HepG2 (cell line): ENCODE data around the gene ZNF322. TPM values are rescaled to one million over a fixed set of nuclear protein-coding genes. Genes with fewer than 3 reads are reported as not detected.
A peak's percentile ranks its signal among the peaks of the same experiment; 100 is the strongest.

Source experiments
- ARNTL ChIP-seq: sonication (generic); formaldehyde crosslinking; IDR thresholded peaks from 2 replicates; pipeline ENCODE4 v1.4.0; 2020; ENCODE audit warnings: mild to moderate bottlenecking, missing genetic modification reagents
- BCL3 ChIP-seq: sonication (generic); formaldehyde crosslinking; IDR thresholded peaks from 2 replicates; pipeline ENCODE4 v1.5.1; 2020; ENCODE audit warnings: mild to moderate bottlenecking, missing genetic modification reagents, moderate library complexity
- IRX3 ChIP-seq: sonication (generic); formaldehyde crosslinking; IDR thresholded peaks from 2 replicates; pipeline ENCODE4 v1.8.1; 2023; ENCODE audit warnings: mild to moderate bottlenecking, low read depth, missing genetic modification reagents, borderline replicate concordance
- NFAT5 ChIP-seq: sonication (generic); formaldehyde crosslinking; IDR thresholded peaks from 2 replicates; pipeline ENCODE4 v1.4.0; 2020; ENCODE audit warnings: missing genetic modification reagents
- NR2C2 ChIP-seq: sonication (generic); formaldehyde crosslinking; IDR thresholded peaks from 2 replicates; pipeline ENCODE4 v1.4.0; 2020; ENCODE audit warnings: missing genetic modification reagents, mild to moderate bottlenecking, moderate library complexity, borderline replicate concordance
- NRL ChIP-seq: sonication (generic); formaldehyde crosslinking; IDR thresholded peaks from 2 replicates; pipeline ENCODE4 v1.5.0; 2020; ENCODE audit warnings: missing genetic modification reagents, mild to moderate bottlenecking, moderate library complexity, borderline replicate concordance
- REST ChIP-seq, 2 experiments: IDR thresholded peaks; 2 replicates each; pipeline ENCODE4 v1.6.1; 2011 to 2012; ENCODE audit warnings: low read length in 2 of 2, borderline replicate concordance in 1 of 2, low read depth in 1 of 2, mild to moderate bottlenecking in 1 of 2, moderate library complexity in 1 of 2
- SMAD1 ChIP-seq: sonication (generic); formaldehyde crosslinking; IDR thresholded peaks from 2 replicates; pipeline ENCODE4 v1.4.0; 2020; ENCODE audit warnings: missing genetic modification reagents, low read depth, mild to moderate bottlenecking, borderline replicate concordance
- STAT6 ChIP-seq: sonication (generic); formaldehyde crosslinking; IDR thresholded peaks from 2 replicates; pipeline ENCODE4 v1.4.0; 2020; ENCODE audit warnings: missing genetic modification reagents, mild to moderate bottlenecking, borderline replicate concordance
- ZBTB20 ChIP-seq: sonication (generic); formaldehyde crosslinking; IDR thresholded peaks from 2 replicates; pipeline ENCODE4 v1.8.1; 2023; ENCODE audit warnings: missing genetic modification reagents, low read depth, mild to moderate bottlenecking, borderline replicate concordance
- ZNF101 ChIP-seq: sonication (generic); formaldehyde crosslinking; IDR thresholded peaks from 2 replicates; pipeline ENCODE4 v1.4.0; 2020; ENCODE audit warnings: mild to moderate bottlenecking, low read depth, missing genetic modification reagents, borderline replicate concordance
- ZNF766 ChIP-seq: sonication (generic); formaldehyde crosslinking; IDR thresholded peaks from 2 replicates; pipeline ENCODE4 v1.5.0; 2020; ENCODE audit warnings: missing genetic modification reagents, borderline replicate concordance
- polyA plus RNA-seq, 8 experiments: library from polyadenylated mRNA; depleted of rRNA in 3 of 8; stranded (reverse) in 7 of 8; unstranded in 1 of 8; fragments of >200 nt; fragmentation: Illumina TruSeq in 4 of 8; extraction: Trizol in 4 of 8; gene quantifications; 2 replicates each; pipeline versions ENCODE4 v1.2.1 to v1.2.3, GENCODE V29; 2011 to 2016; ENCODE audit warnings: low read depth in 4 of 8, missing spikeins in 1 of 8, mixed read lengths in 1 of 8; ENCODE audit not compliant: insufficient read depth in 1 of 8
- total RNA-seq, 5 experiments: library from RNA; depleted of rRNA; stranded (reverse); fragments of >200 nt; fragmentation: Illumina TruSeq; extraction: Trizol; gene quantifications; 2 replicates each; pipeline ENCODE4 v1.2.3, GENCODE V29; 2016; ENCODE audit warnings: low read depth in 1 of 5

The ZNF322 gene
- total and polyA plus RNA-seq, 2 of the 13 experiments (the other 11 are each of a cell fraction or from before 2014, with no cell fraction given): 8.3 to 22.8 TPM

- peak; percentile 48; the same call in 1 of the 2 replicates for TF ChIP-seq NFAT5
- 0 out of 2 replicates have a peak, but pooled peaks have one; percentile 84 for TF ChIP-seq STAT6
- 0 out of 2 replicates have a peak, but pooled peaks have one; percentile 16 for TF ChIP-seq ZBTB20
- peak; percentile 39; the same call in 1 of the 2 replicates for TF ChIP-seq BCL3 (CRISPR knock-in tag)
- no peak for TF ChIP-seq REST (IDR thresholded peaks at IDR 0.05; ENCODE audit: borderline replicate concordance in 1 of 2, low read depth in 1 of 2, low read length in 2 of 2)
- TF ChIP-seq IRX3 (CRISPR knock-in tag): no peak
- peak; percentile 47; the same call in 1 of the 2 replicates for TF ChIP-seq NR2C2 (CRISPR knock-in tag)
- peak; percentile 65; the same call in 1 of the 2 replicates for TF ChIP-seq SMAD1 (CRISPR knock-in tag)
- TF ChIP-seq ZNF766 (CRISPR knock-in tag): peak; percentile 82
- no peak for TF ChIP-seq ZNF101 (CRISPR knock-in tag)
- TF ChIP-seq NRL (CRISPR knock-in tag): peak; percentile 95
- peak; percentile 35; the same call in 1 of the 2 replicates for TF ChIP-seq ARNTL (CRISPR knock-in tag)
Observed at GRCh38 chr6:26659042-26659999, at the start of gene ZNF322 (continued).
